ENCODE measurements around the gene SRC.

SRC gene

GRCh38 chr20:37441023-37441422 lies 95.1 kb downstream of the SRC start:
- Histone ChIP-seq H2AFZ (ENCODE audit: low read length) (no peak overlapping the region), H3F3A (ENCODE audit: insufficient read depth, low read length) (no peaks in the 10 kb centered on the region), H3K36me3 (ENCODE audit: insufficient read depth, low read length) (no peaks in the 10 kb centered on the region), H3K9ac (ENCODE audit: low read length) (no peak overlapping the region), H3K9me3 (ENCODE audit: low read length) (no peaks in the 10 kb centered on the region), H3K79me2 (ENCODE audit: insufficient read depth, low read length) (no peaks in the 10 kb centered on the region), H3K4me3 (ENCODE audit: low read depth, low read length, poor library complexity, severe bottlenecking) (no peak overlapping the region), H4K20me1 (ENCODE audit: insufficient read depth, low read length) (no peaks in the 10 kb centered on the region), H3K27ac (ENCODE audit: low read depth, low read length, poor library complexity, severe bottlenecking) (no peak overlapping the region), H3K4me1 (ENCODE audit: insufficient read depth, low read length, severe bottlenecking) (no peaks in the 10 kb centered on the region), H3K9me2 (ENCODE audit: low read depth, low read length) (no peaks in the 10 kb centered on the region), H3K4me2 (ENCODE audit: low read length) (no peak overlapping the region), H3K27me3 (ENCODE audit: insufficient read depth, low read length) (no peaks in the 10 kb centered on the region)
- TF ChIP-seq EZH2 (IDR thresholded peaks at IDR 0.05; ENCODE audit: borderline replicate concordance, low read length) (no peak), CTCF (IDR thresholded peaks at IDR 0.05; ENCODE audit: low read length) (no peak)

- Histone ChIP-seq H3K27me3 (ENCODE audit: insufficient read depth, low read length) (no peaks in the 10 kb centered on the region), H3K4me2 (ENCODE audit: low read length) (no peak overlapping the region), H3K79me2 (ENCODE audit: insufficient read depth, low read length) (no peaks in the 10 kb centered on the region), H3K9ac (ENCODE audit: low read length) (no peak overlapping the region), H2AFZ (ENCODE audit: low read length) (no peak overlapping the region), H3K9me3 (ENCODE audit: low read length) (no peaks in the 10 kb centered on the region), H3F3A (ENCODE audit: insufficient read depth, low read length) (no peaks in the 10 kb centered on the region), H3K36me3 (ENCODE audit: insufficient read depth, low read length) (no peaks in the 10 kb centered on the region), H3K4me3 (ENCODE audit: low read depth, low read length, poor library complexity, severe bottlenecking) (no peak overlapping the region), H4K20me1 (ENCODE audit: insufficient read depth, low read length) (no peaks in the 10 kb centered on the region), H3K9me2 (ENCODE audit: low read depth, low read length) (no peaks in the 10 kb centered on the region), H3K27ac (ENCODE audit: low read depth, low read length, poor library complexity, severe bottlenecking) (no peak overlapping the region), H3K4me1 (ENCODE audit: insufficient read depth, low read length, severe bottlenecking) (no peaks in the 10 kb centered on the region)
- TF ChIP-seq CTCF (IDR thresholded peaks at IDR 0.05; ENCODE audit: low read length) (no peak), EZH2 (IDR thresholded peaks at IDR 0.05; ENCODE audit: borderline replicate concordance, low read length) (no peak)
These were observed 96.6 kb downstream of the SRC start for GRCh38 chr20:37442547-37442946.

GRCh38 chr20:37442986-37443385 lies 97.0 kb downstream of the SRC start:
- TF ChIP-seq CTCF (IDR thresholded peaks at IDR 0.05; ENCODE audit: low read length), result no peak
- TF ChIP-seq EZH2 (IDR thresholded peaks at IDR 0.05; ENCODE audit: borderline replicate concordance, low read length), result no peak
- H3K79me2 ChIP-seq (ENCODE audit: insufficient read depth, low read length), result no peaks in the 10 kb centered on the region
- no peaks in the 10 kb centered on the region for H3K9me3 ChIP-seq (ENCODE audit: low read length)
- no peak overlapping the region for H3K9ac ChIP-seq (ENCODE audit: low read length)
- H4K20me1 ChIP-seq (ENCODE audit: insufficient read depth, low read length), result no peaks in the 10 kb centered on the region
- no peaks in the 10 kb centered on the region for H3K36me3 ChIP-seq (ENCODE audit: insufficient read depth, low read length)
- H3K9me2 ChIP-seq (ENCODE audit: low read depth, low read length), result no peaks in the 10 kb centered on the region
- H3F3A ChIP-seq (ENCODE audit: insufficient read depth, low read length), result no peaks in the 10 kb centered on the region
- no peak overlapping the region for H3K27ac ChIP-seq (ENCODE audit: low read depth, low read length, poor library complexity, severe bottlenecking)
- H3K4me2 ChIP-seq (ENCODE audit: low read length), result no peak overlapping the region
- no peak overlapping the region for H2AFZ ChIP-seq (ENCODE audit: low read length)
- no peak overlapping the region for H3K4me3 ChIP-seq (ENCODE audit: low read depth, low read length, poor library complexity, severe bottlenecking)
- no peaks in the 10 kb centered on the region for H3K27me3 ChIP-seq (ENCODE audit: insufficient read depth, low read length)
- no peaks in the 10 kb centered on the region for H3K4me1 ChIP-seq (ENCODE audit: insufficient read depth, low read length, severe bottlenecking)

Measured in OCI-LY1 (cell line).